Activated CD8-positive, alpha-beta T cell treated with anti-CD3 and anti-CD28 coated beads for 36 hours (primary cell): Measurements from ENCODE around the gene ZNF628. TPM values are rescaled to one million over a fixed set of nuclear protein-coding genes. Genes with fewer than 3 reads are reported as not detected.

Source experiments
- ATAC-seq: fragments of 200-7000 bp; cut with Tn5 transposase; one replicate; pipeline ENCODE4 v1.10.0; 2021; ENCODE audit warnings: mild to moderate bottlenecking, moderate library complexity
- CTCF ChIA-PET: fragments of 350-600 bp; sonication (Branson Sonifier 250); formaldehyde crosslinking; loops from one replicate; lab custom pipeline; 2021; ENCODE audit warnings: antibody characterized with exemption; lab: Charles Lee
- POLR2A ChIA-PET: fragments of 350-600 bp; sonication (Branson Sonifier 250); formaldehyde crosslinking; loops from one replicate; lab custom pipeline; 2021; ENCODE audit warnings: antibody characterized with exemption; lab: Charles Lee
- DNase-seq: peaks from one replicate; pipeline ENCODE4 v3.0.0-alpha.2; 2020
- H3K27ac Mint-ChIP-seq: one replicate; pipeline ENCODE4 v1.8.0; 2021; ENCODE audit warnings: mild to moderate bottlenecking, mixed read lengths
- H3K27me3 Mint-ChIP-seq: one replicate; pipeline ENCODE4 v1.8.0; 2021; ENCODE audit warnings: mixed read lengths
- H3K36me3 Mint-ChIP-seq: one replicate; pipeline ENCODE4 v1.8.0; 2021; ENCODE audit warnings: low read depth, mixed read lengths
- H3K4me1 Mint-ChIP-seq: one replicate; pipeline ENCODE4 v1.8.0; 2021; ENCODE audit warnings: low read depth, mixed read lengths
- H3K4me3 Mint-ChIP-seq: one replicate; pipeline ENCODE4 v1.8.0; 2021; ENCODE audit warnings: mild to moderate bottlenecking, moderate library complexity, mixed read lengths
- H3K9me3 Mint-ChIP-seq: one replicate; pipeline ENCODE4 v1.8.0; 2021; ENCODE audit warnings: mixed read lengths
- intact Hi-C: fragments of 100-400 bp; cut with micrococcal nuclease; formaldehyde crosslinking; loops from one replicate; pipeline ENCODE4 v1.10.0; 2022
- total RNA-seq, 2 experiments: library from RNA; stranded (reverse); gene quantifications; one replicate each; pipeline ENCODE4 v1.2.3, GENCODE V29; 2021
- TF ChIP-seq, protein P1 (sequence below): fragments of 200-600 bp; IDR thresholded peaks from one replicate; pipeline ENCODE4 v1.8.0; 2022; ENCODE audit warnings: antibody characterized with exemption, mild to moderate bottlenecking

The ZNF628 gene
- total RNA-seq = 1 to 10 TPM; 8.4 to 8.6 TPM

GRCh38 chr19:55476100-55476775 is at the start of gene ZNF628:
Gene ZNF628, plus strand, starts transcription at chr19:55476617. Its CDS starts 3,294 bp downstream, at chr19:55479911.
- peak; percentile 99 for DNase-seq
- intact Hi-C loops = no loop called here
- Mint-ChIP-seq H3K36me3 (peaks cover 2% of the 10 kb centered on the region), H3K9me3 (no peaks in the 10 kb centered on the region), H3K4me1 (peaks cover 28% of the 10 kb centered on the region), H3K27ac (peak within 1 kb of the TSS; percentile 92), H3K4me3 (peak within 1 kb of the TSS; percentile 91), H3K27me3 (no peaks in the 10 kb centered on the region)
- CTCF ChIA-PET = interaction anchor here (0.8 to 5.6 kb wide), 7 partner anchors 9 to 184 kb away, joined by 3 to 47 read pairs (median 4); partner anchors contain the start of gene NAT14
- POLR2A ChIA-PET = interaction anchor here (0.9 to 3.5 kb wide), 7 partner anchors 10 to 221 kb away, joined by 3 to 22 read pairs (median 3); partner anchors contain the start of genes FIZ1, NAT14 and ZNF524
- TF ChIP-seq, protein P1, sequence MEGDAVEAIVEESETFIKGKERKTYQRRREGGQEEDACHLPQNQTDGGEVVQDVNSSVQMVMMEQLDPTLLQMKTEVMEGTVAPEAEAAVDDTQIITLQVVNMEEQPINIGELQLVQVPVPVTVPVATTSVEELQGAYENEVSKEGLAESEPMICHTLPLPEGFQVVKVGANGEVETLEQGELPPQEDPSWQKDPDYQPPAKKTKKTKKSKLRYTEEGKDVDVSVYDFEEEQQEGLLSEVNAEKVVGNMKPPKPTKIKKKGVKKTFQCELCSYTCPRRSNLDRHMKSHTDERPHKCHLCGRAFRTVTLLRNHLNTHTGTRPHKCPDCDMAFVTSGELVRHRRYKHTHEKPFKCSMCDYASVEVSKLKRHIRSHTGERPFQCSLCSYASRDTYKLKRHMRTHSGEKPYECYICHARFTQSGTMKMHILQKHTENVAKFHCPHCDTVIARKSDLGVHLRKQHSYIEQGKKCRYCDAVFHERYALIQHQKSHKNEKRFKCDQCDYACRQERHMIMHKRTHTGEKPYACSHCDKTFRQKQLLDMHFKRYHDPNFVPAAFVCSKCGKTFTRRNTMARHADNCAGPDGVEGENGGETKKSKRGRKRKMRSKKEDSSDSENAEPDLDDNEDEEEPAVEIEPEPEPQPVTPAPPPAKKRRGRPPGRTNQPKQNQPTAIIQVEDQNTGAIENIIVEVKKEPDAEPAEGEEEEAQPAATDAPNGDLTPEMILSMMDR = no peak
- peak; percentile 93 for ATAC-seq

DNA sequence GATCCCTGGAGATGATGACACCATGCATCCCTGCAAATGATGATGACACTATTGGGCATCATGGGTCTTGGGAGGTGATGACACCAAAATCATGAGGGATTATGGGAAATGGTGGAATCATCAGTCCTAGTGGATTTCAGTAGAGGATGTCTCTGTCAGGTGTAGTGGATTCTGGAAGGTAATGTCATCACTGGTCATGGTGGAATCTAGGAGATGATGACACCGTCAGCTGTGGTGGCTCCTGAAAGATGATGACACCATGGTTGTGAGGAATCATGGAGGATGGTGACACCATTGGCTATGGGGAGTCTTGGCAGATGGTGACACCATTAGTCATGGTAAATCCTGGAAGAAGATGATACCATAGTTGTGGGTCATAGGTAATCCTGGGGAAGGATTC is 45.2 kb upstream of the ZNF628 start:
- POLR2A ChIA-PET = no interaction called here
- H3K27me3 Mint-ChIP-seq = peaks cover 28% of the 10 kb centered on the region
- ATAC-seq (no peak), DNase-seq (no peak)
- CTCF ChIA-PET = no interaction called here
- H3K4me3 Mint-ChIP-seq = no peak overlapping the region
- no peaks in the 10 kb centered on the region for H3K9me3 Mint-ChIP-seq
- H3K4me1 Mint-ChIP-seq = no peaks in the 10 kb centered on the region
- no peak overlapping the region for H3K27ac Mint-ChIP-seq
- TF ChIP-seq, protein P1 = no peak
- intact Hi-C loops = no loop called here
- H3K36me3 Mint-ChIP-seq = no peaks in the 10 kb centered on the region

DNA sequence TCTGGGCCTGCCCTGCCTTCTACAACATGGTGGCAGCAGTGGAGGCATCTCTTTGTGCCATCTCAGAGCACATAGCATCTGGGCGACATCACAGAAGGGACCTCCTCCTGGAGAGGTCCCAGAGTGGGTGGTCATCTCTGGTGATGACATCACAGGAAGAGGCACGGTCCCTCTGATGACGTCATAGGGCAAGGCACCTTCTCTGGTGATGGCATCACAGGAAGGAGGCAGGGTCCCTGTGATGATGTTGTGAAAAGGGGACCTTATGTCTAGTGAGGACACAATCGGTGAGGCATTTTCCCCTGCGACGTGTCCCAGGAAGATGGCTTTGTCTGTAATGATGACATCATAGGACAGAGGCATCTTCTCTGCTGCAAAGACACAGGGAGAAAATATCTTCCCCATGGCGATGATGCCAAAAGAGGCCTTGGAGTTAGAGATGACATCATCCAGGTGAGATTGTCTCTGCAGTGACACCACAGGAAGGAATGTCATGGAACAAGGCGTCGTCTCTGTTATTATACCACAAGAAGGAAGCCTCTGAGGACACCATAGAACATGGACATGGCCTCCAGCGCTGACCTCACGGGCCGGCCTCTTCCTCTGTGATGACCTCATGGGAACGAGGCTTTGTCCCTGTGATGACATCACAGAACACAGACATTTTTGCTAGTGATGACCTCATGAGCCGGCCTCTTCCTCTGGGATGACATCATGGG is 44.0 kb upstream of the ZNF628 start:
- DNase-seq = no peak
- CTCF ChIA-PET = no interaction called here
- H3K4me3 Mint-ChIP-seq = no peak overlapping the region
- no peak for ATAC-seq
- POLR2A ChIA-PET = no interaction called here
- TF ChIP-seq, protein P1 = no peak
- H3K4me1 Mint-ChIP-seq = no peaks in the 10 kb centered on the region
- H3K36me3 Mint-ChIP-seq = no peaks in the 10 kb centered on the region
- intact Hi-C loops = no loop called here
- peaks cover 37% of the 10 kb centered on the region for H3K27me3 Mint-ChIP-seq
- no peak overlapping the region for H3K27ac Mint-ChIP-seq
- no peaks in the 10 kb centered on the region for H3K9me3 Mint-ChIP-seq

GRCh38 chr19:55433292-55433691 is 43.1 kb upstream of the ZNF628 start:
- ATAC-seq = no peak
- no peak overlapping the region for H3K4me3 Mint-ChIP-seq
- ChIA-PET POLR2A (no interaction called here), CTCF (no interaction called here)
- intact Hi-C loops = no loop called here
- H3K27ac Mint-ChIP-seq = no peak overlapping the region
- TF ChIP-seq, protein P1 = no peak
- no peaks in the 10 kb centered on the region for H3K4me1 Mint-ChIP-seq
- peaks cover 35% of the 10 kb centered on the region for H3K27me3 Mint-ChIP-seq
- no peak for DNase-seq
- H3K9me3 Mint-ChIP-seq = no peaks in the 10 kb centered on the region
- H3K36me3 Mint-ChIP-seq = no peaks in the 10 kb centered on the region
